ENCODE data around the gene NRP2.

The NRP2 gene

GRCh38 chr2:205776139-205776538 lies 93.8 kb downstream of the NRP2 start:
- DNase-seq (ENCODE audit: low spot score) = peak; percentile 16

GRCh38 chr2:205776720-205777119 lies 94.4 kb downstream of the NRP2 start:
- no peak for DNase-seq (ENCODE audit: low spot score)

DNA sequence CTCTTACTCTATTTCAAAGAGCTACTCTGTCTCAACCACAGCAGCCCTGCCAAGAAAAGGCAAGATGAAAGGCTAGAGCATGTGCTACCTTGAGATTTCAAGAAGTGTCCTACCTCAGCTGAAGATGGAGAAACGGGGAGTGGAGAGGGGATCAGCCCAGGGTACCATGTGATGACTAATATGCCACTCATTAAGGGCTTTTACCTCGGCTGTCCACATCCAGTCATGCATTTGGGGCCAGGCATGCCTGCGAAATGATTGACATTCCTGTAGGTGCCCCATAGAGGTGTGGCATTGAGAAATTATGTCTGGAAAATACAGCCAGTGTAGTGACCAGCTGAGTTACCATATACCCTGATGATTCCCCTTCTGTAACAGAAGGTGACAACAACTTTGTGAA lies 96.1 kb downstream of the NRP2 start:
- DNase-seq (ENCODE audit: low spot score) = no peak

DNA sequence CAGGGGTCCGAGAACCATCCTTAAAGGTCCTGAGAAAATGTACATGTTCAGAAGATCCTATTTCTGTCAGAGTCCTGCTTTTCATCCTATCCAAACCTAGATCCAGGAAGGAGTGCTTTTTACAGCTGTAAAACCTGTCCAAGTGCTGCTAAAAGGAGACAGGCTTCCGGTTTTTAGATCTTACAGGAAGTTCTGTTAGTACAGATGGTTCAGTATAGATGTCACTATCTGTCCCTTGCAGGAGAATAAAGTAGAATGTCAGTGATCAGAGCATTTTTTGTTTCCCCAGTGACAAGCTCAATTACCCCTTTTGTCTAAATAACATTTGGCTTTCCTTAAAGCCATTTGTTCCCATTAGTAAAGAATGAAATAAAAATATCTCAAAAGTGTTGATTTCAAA lies 98.3 kb downstream of the NRP2 start:
- no peak for DNase-seq (ENCODE audit: low spot score)

- no peak for DNase-seq (ENCODE audit: low spot score)
Observed at GRCh38 chr2:205781244-205781931, 99.1 kb downstream of the NRP2 start.

DNA sequence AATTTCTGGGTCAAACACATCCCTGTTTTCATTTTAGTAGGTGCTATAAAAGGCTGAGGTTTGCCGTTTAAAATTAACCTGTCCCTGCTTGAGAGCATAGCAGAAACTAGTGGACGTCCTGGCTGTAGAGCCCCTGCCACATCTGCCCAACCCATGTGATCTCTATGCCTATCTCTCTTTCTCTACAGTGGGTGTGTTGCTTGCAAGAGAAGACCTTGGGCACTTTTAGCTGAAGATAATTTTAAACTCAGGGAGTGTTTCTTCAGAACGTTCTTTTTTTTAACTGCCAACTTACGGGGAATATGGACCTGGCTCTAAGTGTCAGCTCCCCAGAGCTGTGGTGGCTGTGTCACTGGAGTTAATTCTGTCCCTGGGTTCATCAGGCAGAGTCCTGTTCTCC lies 100.6 kb downstream of the NRP2 start:
- DNase-seq (ENCODE audit: low spot score) = no peak

DNA sequence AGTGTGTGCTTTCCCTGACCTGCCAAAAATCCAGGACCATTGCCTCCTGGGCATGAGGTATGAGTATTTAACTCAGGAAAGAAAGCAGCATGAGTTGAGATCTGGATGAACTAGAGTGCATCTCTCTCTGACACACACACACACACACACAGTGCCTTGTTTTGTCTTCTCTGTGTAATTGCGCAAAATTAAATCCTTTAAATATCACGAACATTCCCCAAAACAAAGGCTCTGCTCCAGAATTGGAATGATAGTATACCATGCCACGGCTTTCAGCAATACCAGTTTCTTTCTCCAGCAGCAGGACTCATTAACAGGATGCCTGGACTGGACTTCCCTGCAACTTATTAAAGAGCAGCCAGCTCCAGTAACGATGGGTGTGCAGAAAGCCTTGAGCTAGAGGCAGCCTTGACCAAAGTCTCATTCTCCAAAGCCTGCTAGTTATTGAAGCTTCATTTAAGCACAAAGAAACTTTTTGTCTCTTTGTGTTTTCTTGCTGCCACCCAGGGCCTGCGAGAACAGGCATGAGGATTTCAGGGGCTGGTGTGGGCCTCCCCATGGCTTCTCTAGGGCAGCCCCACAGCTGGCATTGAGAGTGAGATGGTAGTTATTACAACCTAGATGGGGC lies 101.7 kb downstream of the NRP2 start:
- DNase-seq (ENCODE audit: low spot score) = no peak

GRCh38 chr2:205785507-205786260 lies 103.4 kb downstream of the NRP2 start:
- peak; percentile 34 for DNase-seq (ENCODE audit: low spot score)

DNA sequence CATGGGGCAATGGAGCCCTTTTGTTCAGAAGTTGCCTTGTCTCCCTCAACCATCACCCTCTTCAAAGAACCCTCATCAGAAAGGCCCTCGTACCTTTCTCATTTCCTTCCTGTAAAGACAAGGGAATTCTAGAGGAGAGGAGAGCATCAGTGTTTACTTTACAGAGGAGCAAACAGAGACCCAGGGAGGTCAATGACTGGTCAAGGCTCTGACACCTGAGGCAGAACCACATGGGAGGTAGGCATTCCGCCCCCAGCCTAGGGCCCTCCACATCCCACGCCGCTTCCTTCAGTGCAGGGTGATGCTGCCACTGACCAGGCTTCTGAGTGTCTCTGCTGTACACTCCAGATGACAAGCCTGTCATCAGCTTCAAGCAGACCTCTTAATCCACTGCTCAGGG lies 104.7 kb downstream of the NRP2 start:
- DNase-seq (ENCODE audit: low spot score) = no peak

- no peak for DNase-seq (ENCODE audit: low spot score)
Observed at GRCh38 chr2:205787761-205788160, 105.5 kb downstream of the NRP2 start.

DNA sequence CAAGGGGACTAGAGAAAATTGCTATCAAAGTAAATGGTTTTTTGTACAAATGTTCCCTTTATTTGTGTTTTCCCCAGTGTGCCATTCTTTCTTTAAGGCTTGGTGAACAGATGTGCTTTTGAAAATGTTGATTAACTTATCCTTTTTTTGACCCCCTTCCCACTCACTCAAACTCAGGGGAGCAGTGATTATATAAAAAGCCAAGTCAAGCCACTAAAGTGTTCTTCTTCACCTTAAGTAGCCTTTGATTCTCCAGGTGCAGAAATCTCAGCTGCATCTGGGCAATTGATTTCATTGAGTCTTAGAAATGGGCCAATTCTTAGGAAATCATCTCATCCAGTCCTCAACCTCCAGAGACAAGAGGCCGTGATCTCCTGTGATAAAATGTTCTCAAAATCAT lies 107.6 kb downstream of the NRP2 start:
- DNase-seq (ENCODE audit: low spot score) = no peak

GRCh38 chr2:205792908-205793307 lies 110.6 kb downstream of the NRP2 start:
- DNase-seq (ENCODE audit: low spot score) = no peak

- no peak for DNase-seq (ENCODE audit: low spot score)
Observed at GRCh38 chr2:205796805-205797313, 114.6 kb downstream of the NRP2 start.

DNA sequence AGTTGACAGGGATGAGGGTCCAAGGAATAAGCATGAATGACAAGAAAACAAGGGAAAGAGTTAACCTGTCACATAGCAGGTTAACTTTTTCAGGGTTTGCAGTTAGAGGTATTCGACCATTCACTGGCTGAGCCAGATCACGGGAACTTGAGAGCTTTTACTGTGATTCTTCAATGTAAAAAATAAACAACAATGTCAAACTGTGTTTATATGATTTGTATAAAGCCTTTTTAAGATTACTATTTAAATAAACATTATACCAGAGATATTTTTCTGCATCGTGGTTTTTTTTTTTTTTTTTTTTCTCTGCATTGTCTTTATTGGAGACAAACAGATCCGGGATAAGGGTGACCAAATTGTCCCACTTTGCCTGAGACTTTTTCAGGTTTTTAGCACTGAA lies 115.6 kb downstream of the NRP2 start:
- DNase-seq (ENCODE audit: low spot score) = no peak

GRCh38 chr2:205800224-205800623 lies 117.9 kb downstream of the NRP2 start:
- DNase-seq (ENCODE audit: low spot score) = no peak

GRCh38 chr2:205800773-205801172 lies 118.5 kb downstream of the NRP2 start:
- DNase-seq (ENCODE audit: low spot score) = no peak

DNA sequence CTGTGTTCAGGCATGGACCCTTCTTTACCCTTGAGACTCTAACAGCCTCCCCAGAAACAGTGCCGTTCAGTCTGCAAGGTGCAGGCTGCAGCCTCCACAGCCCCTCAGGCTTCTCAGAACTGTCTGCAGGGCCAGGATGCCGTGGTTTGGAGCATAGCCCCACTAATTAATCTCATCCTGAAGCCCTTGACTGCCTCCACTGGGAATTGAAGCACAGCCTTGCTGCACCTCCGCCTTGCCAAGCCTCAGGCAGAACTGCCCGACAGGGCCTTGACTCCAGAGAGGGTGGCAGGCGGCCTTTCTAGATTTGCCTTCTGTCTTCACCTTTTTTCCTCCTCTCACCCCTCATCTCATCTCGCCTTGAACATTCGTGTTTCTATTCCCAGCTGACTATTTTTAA lies 119.8 kb downstream of the NRP2 start:
- DNase-seq (ENCODE audit: low spot score) = no peak

DNA sequence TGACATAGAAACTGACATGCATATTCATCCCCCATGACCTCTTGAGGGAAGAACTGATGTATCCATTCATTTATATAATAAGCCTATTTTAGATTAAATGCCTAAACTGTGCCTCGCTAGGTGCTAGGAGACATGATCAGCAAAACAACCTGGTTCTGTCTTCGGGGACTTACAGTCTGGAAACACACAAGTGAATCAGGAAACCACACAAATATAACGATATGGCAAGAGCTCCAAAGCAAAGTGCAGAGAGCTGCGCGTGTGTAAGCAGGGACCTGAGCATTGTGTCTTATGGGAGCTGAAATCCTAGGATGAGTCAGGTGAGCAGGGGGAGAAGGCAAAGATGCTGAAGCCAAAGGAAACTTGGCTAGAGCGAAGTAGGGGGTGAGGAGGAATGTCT lies 120.6 kb downstream of the NRP2 start:
- DNase-seq (ENCODE audit: low spot score) = no peak

GRCh38 chr2:205803500-205803899 lies 121.2 kb downstream of the NRP2 start:
- DNase-seq (ENCODE audit: low spot score) = no peak

DNA sequence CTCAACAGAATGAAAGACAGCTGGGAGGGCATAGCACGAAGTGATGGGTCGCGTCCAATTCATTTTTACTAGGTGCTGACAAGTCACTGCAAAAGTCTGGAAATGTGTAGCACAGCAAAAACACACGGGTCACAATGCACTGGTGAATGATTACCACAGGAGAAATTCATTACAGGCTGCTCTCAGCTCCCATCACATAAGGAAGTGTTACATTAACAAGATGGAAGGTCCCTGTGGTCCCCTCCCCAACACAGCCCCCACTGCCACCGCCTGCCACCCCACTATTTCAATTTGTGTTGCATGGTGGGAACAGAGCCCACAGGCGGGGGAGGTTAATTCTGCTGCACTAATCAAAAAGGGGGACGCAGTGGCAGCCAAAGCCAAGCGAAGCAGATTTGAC lies 122.8 kb downstream of the NRP2 start:
- no peak for DNase-seq (ENCODE audit: low spot score)

DNA sequence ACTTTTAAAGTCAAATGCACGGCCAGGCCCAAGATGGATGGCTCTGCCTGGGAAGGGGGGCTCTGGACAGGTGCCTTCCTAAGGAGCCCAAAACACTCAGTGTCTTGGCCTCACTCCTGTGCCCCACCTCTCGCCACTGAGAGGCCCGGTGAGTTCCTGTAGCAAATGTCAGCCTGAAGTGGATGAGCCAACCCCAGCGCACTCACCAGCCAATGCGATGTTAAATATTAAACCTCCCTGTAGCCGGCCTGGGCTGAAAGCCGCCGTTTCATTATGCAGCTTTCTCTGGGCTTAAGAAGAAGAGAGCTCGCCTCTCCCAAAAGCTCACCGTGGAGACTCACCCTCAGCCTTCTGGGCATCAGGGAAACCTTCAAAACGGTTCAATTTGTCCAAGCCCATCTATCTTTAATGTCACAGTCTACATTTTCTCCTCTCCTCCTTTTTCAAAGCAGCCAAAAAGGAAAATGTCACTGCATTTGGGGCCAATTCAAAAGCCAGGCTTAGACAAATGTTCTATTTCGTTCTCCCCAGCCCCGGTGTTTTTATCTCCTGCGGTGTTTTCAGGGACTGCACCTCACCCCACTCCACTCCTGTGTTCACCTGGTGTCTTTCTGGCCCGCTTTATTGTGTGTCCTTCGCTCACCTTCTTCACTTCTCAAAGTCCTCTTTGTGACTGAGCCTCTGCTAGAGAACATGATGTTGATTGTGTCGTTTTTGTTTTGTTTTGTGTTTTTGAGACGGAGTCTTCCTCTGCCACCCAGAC lies 124.0 kb downstream of the NRP2 start:
- no peak for DNase-seq (ENCODE audit: low spot score)

- no peak for DNase-seq (ENCODE audit: low spot score)
Observed at GRCh38 chr2:205807229-205807628, 124.9 kb downstream of the NRP2 start.
